Heart right ventricle (tissue), 16 donors: Measurements from ENCODE around the gene AARS1. TPM values are rescaled to one million over a fixed set of nuclear protein-coding genes. Genes with fewer than 3 reads are reported as not detected.
"Not testable (repeated sequence)": the region's sequence is repeated elsewhere in the genome, so short reads cannot be mapped to it uniquely, and the experiment has no call there.

Source experiments
- ATAC-seq, 8 donors: fragments of 200-7000 bp; cut with Tn5 transposase; one replicate each; pipeline ENCODE4 v1.9.1; 2020; ENCODE audit warnings: mild to moderate bottlenecking in 8 of 8, moderate library complexity in 8 of 8, moderate number of reproducible peaks in 1 of 8
- DNase-seq, 2 donors: peaks; one replicate each; pipeline ENCODE4 v3.0.0-alpha.2; 2020
- H3K27ac ChIP-seq, 10 donors: fragments of 200-600 bp; sonication (generic) in 2 of 10; one replicate each; pipeline versions ENCODE4 v1.5.0 to v1.8.0; 2020 to 2022; ENCODE audit warnings: mild to moderate bottlenecking in 3 of 10
- H3K27me3 ChIP-seq, 7 donors: fragments of 200-600 bp; one replicate each; pipeline ENCODE4 v1.8.0; 2021 to 2022; ENCODE audit warnings: mild to moderate bottlenecking in 2 of 7
- H3K36me3 ChIP-seq, 9 donors: fragments of 200-600 bp; sonication (generic) in 1 of 9; one replicate each; pipeline versions ENCODE4 v1.5.0 to v1.8.0; 2020 to 2022; ENCODE audit warnings: mild to moderate bottlenecking in 2 of 9
- H3K4me1 ChIP-seq, 9 donors: fragments of 200-600 bp; sonication (generic) in 1 of 9; one replicate each; pipeline versions ENCODE4 v1.5.0 to v1.8.0; 2020 to 2022; ENCODE audit warnings: mild to moderate bottlenecking in 4 of 9
- H3K4me3 ChIP-seq, 10 donors: fragments of 200-600 bp; sonication (generic) in 2 of 10; one replicate each; pipeline versions ENCODE4 v1.5.0 to v1.8.0; 2020 to 2022; ENCODE audit warnings: mild to moderate bottlenecking in 7 of 10, moderate library complexity in 2 of 10
- H3K9me3 ChIP-seq, 11 donors: fragments of 200-600 bp in 10 of 11; sonication (generic) in 2 of 11; one replicate each; pipeline versions ENCODE4 v1.5.0 to v1.8.0; 2013 to 2022; ENCODE audit warnings: mild to moderate bottlenecking in 2 of 11, control low read depth in 1 of 11, moderate library complexity in 1 of 11
- WGBS, 2 donors: extraction: QIAGEN DNeasy Blood & Tissue Kit; methylation state at CpG; one replicate each; pipeline ENCODE4 v1.1.7; 2013; ENCODE audit warnings: inconsistent platforms in 1 of 2; 5-methylcytosine and 5-hydroxymethylcytosine counted together
- intact Hi-C, 10 donors: fragments of 100-400 bp; cut with DNase I; formaldehyde crosslinking; loops; one replicate each; pipeline versions ENCODE4 v1.11.1 to v1.14.2; 2022
- polyA plus RNA-seq, 2 donors: library from polyadenylated mRNA; stranded (reverse); fragments of 200-250 nt; gene quantifications; one replicate each; pipeline ENCODE4 v1.2.3, GENCODE V29; 2013
- total RNA-seq, 10 donors: library from RNA; stranded (reverse); fragmentation: NEBNext Ultra II Directional in 3 of 10; extraction: Animal tissue kit (Norgen Biotek cat#: 25700) in 3 of 10; gene quantifications; one replicate each; pipeline versions ENCODE4 v1.2.1 to v1.2.4, GENCODE V29; 2021 to 2023
- donor health status: Arrhythmogenic right ventricular cardiomyopathy.
- donor health status: ischemic (EF 13 %, LVEDD 7.1; RV severe dilation, severe dysfunction).
- donor health status: healthy with polysubstance abuse.
- donor health status: DM: no; HTN: yes; CAD: no.
- donor health status: DM: no; HTN: no; CAD: no.
- donor health status: ischemic (EF 25% LVEDD 6.9; RV normal size, moderate dysfunction).
- donor health status: ischemic (EF 25% LVEDD 5.7; RV mildly dilated, moderate dysfunction).
- donor health status: healthy.
- donor health status: DM: yes; HTN: yes; CAD: no.
- donor health status: Ischemic cardiomyopathy.
- donor health status: ischemic (EF 35%, LVEDD 5.7; RV mildly dilated, moderate dysfunction).
- donor health status: nonischemic (EF 11% LVEDD 7.7; RV severe dilation, severe dysfunction).
- donor health status: DM: yes; HTN: yes; CAD: no.
- donor health status: PGD.
- donor health status: ischemic (EF 29% LVEDD 5.4; RV normal size, mild dysfunction).
- donor health status: nonischemic (EF 23%, LVEDD 6.1; RV moderate dilation, normal function).

Gene AARS1
- total and polyA plus RNA-seq, 12 donors: 20.6 to 73.1 (median 59.4) TPM

DNA sequence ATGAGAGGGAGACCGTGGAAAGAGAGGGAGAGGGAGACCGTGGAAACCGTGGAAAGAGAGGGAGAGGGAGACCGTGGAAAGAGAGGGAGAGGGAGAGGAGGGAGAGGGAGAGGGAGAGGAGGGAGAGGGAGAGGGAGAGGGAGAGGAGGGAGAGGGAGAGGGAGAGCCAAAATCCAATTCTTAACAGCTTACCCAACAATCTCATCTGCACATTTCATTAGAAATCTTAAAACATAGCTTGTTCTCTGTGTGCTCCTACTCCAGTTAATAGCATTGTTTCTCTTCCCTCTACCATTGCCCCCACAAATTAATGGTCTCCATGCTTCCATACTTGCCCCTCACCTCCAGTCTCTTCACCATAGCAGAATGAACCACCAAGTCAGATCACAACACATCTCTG lies 63.9 kb downstream of the AARS1 start:
- H3K9me3 ChIP-seq, H3K27me3 ChIP-seq, DNase-seq, H3K27ac ChIP-seq, ATAC-seq, H3K4me1 ChIP-seq, H3K4me3 ChIP-seq, intact Hi-C loops: not testable (repeated sequence)
- 89% methylated on average over 4 of the region's 4 CpGs; no CpG with 5 or more reads in 1 of the 2 donors for WGBS, 2 donors
- peaks cover 0 to 69% (median 7%) of the 10 kb centered on the region in 9 donors for H3K36me3 ChIP-seq

- intact Hi-C loops, H3K4me1 ChIP-seq, H3K4me3 ChIP-seq, H3K27me3 ChIP-seq, ATAC-seq, H3K9me3 ChIP-seq, DNase-seq, H3K27ac ChIP-seq: not testable (repeated sequence)
- H3K36me3 ChIP-seq: peaks cover 0 to 69% (median 7%) of the 10 kb centered on the region in 9 donors
- WGBS, 2 donors: 95 to 98% methylated on average over 8 to 18 of the region's 24 CpGs
Measured at GRCh38 chr16:70224645-70225044, 64.7 kb downstream of the AARS1 start.

- H3K36me3 ChIP-seq: peaks cover 0 to 69% (median 7%) of the 10 kb centered on the region in 9 donors
- DNase-seq, ATAC-seq, H3K27ac ChIP-seq, H3K27me3 ChIP-seq, H3K4me3 ChIP-seq, intact Hi-C loops, H3K4me1 ChIP-seq, H3K9me3 ChIP-seq: not testable (repeated sequence)
- WGBS, 2 donors: 36 to 61% methylated on average over 1 of the region's 3 CpGs
Measured at GRCh38 chr16:70223971-70224513, 65.3 kb downstream of the AARS1 start.

DNA sequence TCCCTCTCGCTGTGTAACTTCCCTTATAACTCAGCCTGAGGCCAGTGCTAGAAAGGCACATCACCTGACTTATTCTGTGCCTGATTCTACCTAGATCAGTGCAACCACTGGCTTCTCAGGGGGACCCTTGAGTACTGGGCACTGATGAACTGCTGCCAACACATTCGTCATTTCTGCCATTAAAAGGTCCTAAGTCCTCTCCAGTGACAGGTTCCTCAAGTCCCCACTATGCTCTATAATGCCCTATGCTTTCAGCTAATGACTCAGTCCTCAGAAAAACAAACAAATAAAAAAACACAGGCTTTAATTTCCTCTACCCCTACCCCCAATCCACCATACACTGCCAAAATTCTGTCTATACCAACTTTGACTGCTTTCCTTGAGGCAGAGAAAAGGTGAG lies 66.1 kb downstream of the AARS1 start:
- peaks cover 0 to 67% (median 7%) of the 10 kb centered on the region in 9 donors for H3K36me3 ChIP-seq
- 63 to 94% methylated on average over 1 of the region's 2 CpGs for WGBS, 2 donors
- H3K9me3 ChIP-seq, H3K4me3 ChIP-seq, H3K27me3 ChIP-seq, DNase-seq, intact Hi-C loops, ATAC-seq, H3K4me1 ChIP-seq: not testable (repeated sequence)
- peak overlapping the region in 1 of 10 donors; percentile 44 for H3K27ac ChIP-seq

GRCh38 chr16:70222574-70222973 lies 66.7 kb downstream of the AARS1 start:
- H3K27me3 ChIP-seq, DNase-seq, intact Hi-C loops, H3K4me1 ChIP-seq, H3K27ac ChIP-seq, H3K4me3 ChIP-seq, ATAC-seq, H3K9me3 ChIP-seq: not testable (repeated sequence)
- 64 to 84% methylated on average over 2 of the region's 2 CpGs for WGBS, 2 donors
- peaks cover 0 to 65% (median 7%) of the 10 kb centered on the region in 9 donors for H3K36me3 ChIP-seq

DNA sequence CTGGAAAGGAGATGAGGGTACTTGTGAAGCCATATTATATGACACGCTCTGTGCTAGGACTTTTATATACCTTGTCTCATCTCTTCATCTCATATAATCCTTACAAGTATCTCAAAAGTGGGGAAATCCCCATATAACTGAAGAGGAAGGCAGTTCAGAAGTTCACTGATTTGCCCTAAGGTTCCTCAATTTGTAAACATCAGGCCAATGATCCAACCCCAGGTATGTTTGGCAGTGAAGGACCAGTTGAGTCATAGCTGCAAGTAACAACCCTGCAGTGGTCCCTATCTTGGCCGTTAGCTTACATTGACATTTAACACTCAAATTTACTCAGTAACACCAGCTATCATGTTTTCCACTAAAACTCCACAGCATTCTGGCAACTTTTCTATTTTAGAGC lies 70.7 kb downstream of the AARS1 start:
- DNase-seq, H3K27ac ChIP-seq, intact Hi-C loops, H3K27me3 ChIP-seq, ATAC-seq, H3K4me3 ChIP-seq, H3K9me3 ChIP-seq: not testable (repeated sequence)
- peaks cover 0 to 47% (median 0%) of the 10 kb centered on the region in 9 donors for H3K36me3 ChIP-seq
- H3K4me1 ChIP-seq: peaks cover 0 to 11% (median 0%) of the 10 kb centered on the region in 9 donors
- WGBS, 2 donors: 85 to 92% methylated on average over 2 of the region's 2 CpGs

GRCh38 chr16:70206382-70206781 lies 82.9 kb downstream of the AARS1 start:
- H3K36me3 ChIP-seq: peaks cover 0 to 13% (median 0%) of the 10 kb centered on the region in 9 donors
- H3K4me3 ChIP-seq, DNase-seq, intact Hi-C loops, H3K27ac ChIP-seq, H3K4me1 ChIP-seq, H3K9me3 ChIP-seq, H3K27me3 ChIP-seq, ATAC-seq: not testable (repeated sequence)
- WGBS, 2 donors: 95 to 97% methylated on average over 6 of the region's 6 CpGs

DNA sequence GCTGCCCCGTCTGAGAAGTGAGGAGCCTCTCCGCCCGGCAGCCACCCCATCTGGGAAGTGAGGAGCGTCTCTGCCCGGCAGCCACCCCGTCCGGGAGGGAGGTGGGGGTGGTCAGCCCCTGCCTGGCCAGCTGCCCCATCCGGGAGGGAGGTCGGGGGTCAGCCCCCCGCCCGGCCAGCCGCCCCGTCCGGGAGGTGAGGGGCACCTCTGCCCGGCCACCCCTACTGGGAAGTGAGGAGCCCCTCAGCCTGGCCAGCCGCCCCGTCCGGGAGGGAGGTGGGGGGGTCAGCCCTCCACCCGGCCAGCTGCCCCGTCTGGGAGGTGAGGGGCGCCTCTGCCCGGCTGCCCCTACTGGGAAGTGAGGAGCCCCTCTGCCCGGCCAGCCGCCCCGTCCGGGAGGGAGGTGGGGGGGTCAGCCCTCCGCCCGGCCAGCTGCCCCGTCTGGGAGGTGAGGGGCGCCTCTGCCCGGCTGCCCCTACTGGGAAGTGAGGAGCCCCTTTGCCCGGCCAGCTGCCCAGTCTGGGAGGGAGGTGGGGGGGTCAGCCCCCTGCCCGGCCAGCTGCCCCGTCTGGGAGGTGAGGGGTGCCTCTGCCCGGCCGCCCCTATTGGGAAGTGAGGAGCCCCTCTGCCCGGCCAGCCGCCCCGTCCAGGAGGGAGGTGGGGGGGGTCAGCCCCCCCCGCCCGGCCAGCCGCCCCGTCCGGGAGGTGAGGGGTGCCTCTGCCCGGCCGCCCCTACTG lies 84.5 kb downstream of the AARS1 start:
- DNase-seq, H3K27me3 ChIP-seq, intact Hi-C loops, H3K27ac ChIP-seq, H3K4me3 ChIP-seq, H3K9me3 ChIP-seq, ATAC-seq, H3K36me3 ChIP-seq, H3K4me1 ChIP-seq: not testable (repeated sequence)
- 96% methylated on average over 16 to 40 of the region's 46 CpGs for WGBS, 2 donors

DNA sequence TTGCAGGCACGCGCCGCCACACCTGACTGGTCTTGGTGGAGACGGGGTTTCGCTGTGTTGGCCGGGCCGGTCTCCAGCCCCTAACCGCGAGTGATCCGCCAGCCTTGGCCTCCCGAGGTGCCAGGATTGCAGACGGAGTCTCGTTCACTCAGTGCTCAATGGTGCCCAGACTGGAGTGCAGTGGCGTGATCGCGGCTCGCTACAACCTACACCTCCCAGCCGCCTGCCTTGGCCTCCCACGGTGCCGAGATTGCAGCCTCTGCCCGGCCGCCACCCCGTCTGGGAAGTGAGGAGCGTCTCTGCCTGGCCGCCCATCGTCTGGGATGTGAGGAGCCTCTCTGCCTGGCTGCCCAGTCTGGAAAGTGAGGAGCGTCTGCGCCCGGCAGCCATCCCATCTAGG lies 85.3 kb downstream of the AARS1 start:
- 97 to 98% methylated on average over 11 to 15 of the region's 29 CpGs for WGBS, 2 donors
- H3K27me3 ChIP-seq, H3K27ac ChIP-seq, H3K9me3 ChIP-seq, H3K4me1 ChIP-seq, ATAC-seq, intact Hi-C loops, H3K36me3 ChIP-seq, H3K4me3 ChIP-seq, DNase-seq: not testable (repeated sequence)

- H3K27me3 ChIP-seq, ATAC-seq, intact Hi-C loops, H3K36me3 ChIP-seq, H3K27ac ChIP-seq, H3K4me3 ChIP-seq, H3K4me1 ChIP-seq, H3K9me3 ChIP-seq, DNase-seq: not testable (repeated sequence)
- 56 to 78% methylated on average over 4 of the region's 7 CpGs for WGBS, 2 donors
Measured at GRCh38 chr16:70203508-70203907, 85.8 kb downstream of the AARS1 start.
